ENCODE data around the gene TIGD3. TPM values are rescaled to one million over a fixed set of nuclear protein-coding genes. Genes with fewer than 3 reads are reported as not detected.

TIGD3 gene
- total and polyA plus RNA-seq, 2 of the 13 experiments (the other 11 are each of a cell fraction or from before 2014, with no cell fraction given) = 0.49 to 4.9 TPM

DNA sequence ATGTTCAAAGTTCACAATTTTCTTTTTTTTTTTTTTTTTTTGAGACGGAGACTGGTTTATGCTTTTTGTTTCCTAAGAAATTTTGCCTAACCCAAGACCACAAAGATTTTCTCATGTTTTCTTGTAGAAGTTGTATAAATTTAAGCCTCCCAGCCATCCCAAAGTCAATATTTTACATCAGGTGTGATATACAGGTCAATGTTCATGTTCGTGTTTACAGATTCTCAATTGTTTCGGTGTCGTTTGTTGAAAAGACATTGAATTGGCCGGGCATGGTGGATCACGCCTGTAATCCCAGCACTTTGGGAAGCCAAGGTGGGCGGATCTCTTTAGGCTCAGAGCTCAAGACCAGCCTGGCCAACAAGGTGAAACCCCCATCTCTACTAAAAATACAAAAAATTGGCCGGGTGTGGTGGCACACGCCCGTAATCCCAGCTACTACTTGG lies 47.3 kb downstream of the TIGD3 start (continued):
- TF ChIP-seq, protein P1, sequence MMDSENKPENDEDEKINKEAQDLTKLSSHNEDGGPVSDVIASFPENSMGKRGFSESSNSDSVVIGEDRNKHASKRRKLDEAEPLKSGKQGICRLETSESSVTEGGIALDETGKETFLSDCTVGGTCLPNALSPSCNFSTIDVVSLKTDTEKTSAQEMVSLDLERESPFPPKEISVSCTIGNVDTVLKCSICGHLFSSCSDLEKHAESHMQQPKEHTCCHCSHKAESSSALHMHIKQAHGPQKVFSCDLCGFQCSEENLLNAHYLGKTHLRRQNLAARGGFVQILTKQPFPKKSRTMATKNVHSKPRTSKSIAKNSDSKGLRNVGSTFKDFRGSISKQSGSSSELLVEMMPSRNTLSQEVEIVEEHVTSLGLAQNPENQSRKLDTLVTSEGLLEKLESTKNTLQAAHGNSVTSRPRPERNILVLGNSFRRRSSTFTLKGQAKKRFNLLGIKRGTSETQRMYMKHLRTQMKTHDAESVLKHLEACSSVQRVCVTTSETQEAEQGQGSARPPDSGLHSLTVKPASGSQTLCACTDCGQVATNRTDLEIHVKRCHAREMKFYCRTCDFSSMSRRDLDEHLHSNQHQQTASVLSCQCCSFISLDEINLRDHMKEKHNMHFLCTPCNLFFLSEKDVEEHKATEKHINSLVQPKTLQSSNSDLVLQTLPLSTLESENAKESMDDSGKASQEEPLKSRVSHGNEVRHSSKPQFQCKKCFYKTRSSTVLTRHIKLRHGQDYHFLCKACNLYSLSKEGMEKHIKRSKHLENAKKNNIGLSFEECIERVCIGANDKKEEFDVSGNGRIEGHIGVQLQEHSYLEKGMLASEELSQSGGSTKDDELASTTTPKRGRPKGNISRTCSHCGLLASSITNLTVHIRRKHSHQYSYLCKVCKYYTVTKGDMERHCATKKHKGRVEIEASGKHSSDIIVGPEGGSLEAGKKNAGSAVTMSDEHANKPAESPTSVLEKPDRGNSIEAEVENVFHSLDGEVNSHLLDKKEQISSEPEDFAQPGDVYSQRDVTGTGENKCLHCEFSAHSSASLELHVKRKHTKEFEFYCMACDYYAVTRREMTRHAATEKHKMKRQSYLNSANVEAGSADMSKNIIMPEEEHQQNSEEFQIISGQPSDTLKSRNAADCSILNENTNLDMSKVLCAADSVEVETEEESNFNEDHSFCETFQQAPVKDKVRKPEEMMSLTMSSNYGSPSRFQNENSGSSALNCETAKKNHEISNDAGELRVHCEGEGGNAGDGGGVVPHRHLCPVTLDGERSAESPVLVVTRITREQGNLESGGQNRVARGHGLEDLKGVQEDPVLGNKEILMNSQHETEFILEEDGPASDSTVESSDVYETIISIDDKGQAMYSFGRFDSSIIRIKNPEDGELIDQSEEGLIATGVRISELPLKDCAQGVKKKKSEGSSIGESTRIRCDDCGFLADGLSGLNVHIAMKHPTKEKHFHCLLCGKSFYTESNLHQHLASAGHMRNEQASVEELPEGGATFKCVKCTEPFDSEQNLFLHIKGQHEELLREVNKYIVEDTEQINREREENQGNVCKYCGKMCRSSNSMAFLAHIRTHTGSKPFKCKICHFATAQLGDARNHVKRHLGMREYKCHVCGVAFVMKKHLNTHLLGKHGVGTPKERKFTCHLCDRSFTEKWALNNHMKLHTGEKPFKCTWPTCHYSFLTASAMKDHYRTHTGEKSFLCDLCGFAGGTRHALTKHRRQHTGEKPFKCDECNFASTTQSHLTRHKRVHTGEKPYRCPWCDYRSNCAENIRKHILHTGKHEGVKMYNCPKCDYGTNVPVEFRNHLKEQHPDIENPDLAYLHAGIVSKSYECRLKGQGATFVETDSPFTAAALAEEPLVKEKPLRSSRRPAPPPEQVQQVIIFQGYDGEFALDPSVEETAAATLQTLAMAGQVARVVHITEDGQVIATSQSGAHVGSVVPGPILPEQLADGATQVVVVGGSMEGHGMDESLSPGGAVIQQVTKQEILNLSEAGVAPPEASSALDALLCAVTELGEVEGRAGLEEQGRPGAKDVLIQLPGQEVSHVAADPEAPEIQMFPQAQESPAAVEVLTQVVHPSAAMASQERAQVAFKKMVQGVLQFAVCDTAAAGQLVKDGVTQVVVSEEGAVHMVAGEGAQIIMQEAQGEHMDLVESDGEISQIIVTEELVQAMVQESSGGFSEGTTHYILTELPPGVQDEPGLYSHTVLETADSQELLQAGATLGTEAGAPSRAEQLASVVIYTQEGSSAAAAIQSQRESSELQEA (CRISPR knock-in tag; IDR thresholded peaks at IDR 0.05; ENCODE audit: not compliant biosample characterization) = no peak
- peak; percentile 44 for TF ChIP-seq SAP130 (CRISPR knock-in tag; IDR thresholded peaks at IDR 0.05; ENCODE audit: low read depth)
- peak; percentile 38; the same call in 1 of the 2 replicates for TF ChIP-seq NR2F6 (IDR thresholded peaks at IDR 0.05)
- no peak for TF ChIP-seq NR2F6 (CRISPR knock-in tag; IDR thresholded peaks at IDR 0.05)
- TF ChIP-seq, protein P2, sequence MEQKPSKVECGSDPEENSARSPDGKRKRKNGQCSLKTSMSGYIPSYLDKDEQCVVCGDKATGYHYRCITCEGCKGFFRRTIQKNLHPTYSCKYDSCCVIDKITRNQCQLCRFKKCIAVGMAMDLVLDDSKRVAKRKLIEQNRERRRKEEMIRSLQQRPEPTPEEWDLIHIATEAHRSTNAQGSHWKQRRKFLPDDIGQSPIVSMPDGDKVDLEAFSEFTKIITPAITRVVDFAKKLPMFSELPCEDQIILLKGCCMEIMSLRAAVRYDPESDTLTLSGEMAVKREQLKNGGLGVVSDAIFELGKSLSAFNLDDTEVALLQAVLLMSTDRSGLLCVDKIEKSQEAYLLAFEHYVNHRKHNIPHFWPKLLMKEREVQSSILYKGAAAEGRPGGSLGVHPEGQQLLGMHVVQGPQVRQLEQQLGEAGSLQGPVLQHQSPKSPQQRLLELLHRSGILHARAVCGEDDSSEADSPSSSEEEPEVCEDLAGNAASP (CRISPR knock-in tag; IDR thresholded peaks at IDR 0.05; ENCODE audit: borderline replicate concordance) = no peak
- TF ChIP-seq NCOR1 (IDR thresholded peaks at IDR 0.05; ENCODE audit: borderline replicate concordance, low read length) = peak; percentile 82; the same call in 1 of the 2 replicates
- TF ChIP-seq, protein P3, sequence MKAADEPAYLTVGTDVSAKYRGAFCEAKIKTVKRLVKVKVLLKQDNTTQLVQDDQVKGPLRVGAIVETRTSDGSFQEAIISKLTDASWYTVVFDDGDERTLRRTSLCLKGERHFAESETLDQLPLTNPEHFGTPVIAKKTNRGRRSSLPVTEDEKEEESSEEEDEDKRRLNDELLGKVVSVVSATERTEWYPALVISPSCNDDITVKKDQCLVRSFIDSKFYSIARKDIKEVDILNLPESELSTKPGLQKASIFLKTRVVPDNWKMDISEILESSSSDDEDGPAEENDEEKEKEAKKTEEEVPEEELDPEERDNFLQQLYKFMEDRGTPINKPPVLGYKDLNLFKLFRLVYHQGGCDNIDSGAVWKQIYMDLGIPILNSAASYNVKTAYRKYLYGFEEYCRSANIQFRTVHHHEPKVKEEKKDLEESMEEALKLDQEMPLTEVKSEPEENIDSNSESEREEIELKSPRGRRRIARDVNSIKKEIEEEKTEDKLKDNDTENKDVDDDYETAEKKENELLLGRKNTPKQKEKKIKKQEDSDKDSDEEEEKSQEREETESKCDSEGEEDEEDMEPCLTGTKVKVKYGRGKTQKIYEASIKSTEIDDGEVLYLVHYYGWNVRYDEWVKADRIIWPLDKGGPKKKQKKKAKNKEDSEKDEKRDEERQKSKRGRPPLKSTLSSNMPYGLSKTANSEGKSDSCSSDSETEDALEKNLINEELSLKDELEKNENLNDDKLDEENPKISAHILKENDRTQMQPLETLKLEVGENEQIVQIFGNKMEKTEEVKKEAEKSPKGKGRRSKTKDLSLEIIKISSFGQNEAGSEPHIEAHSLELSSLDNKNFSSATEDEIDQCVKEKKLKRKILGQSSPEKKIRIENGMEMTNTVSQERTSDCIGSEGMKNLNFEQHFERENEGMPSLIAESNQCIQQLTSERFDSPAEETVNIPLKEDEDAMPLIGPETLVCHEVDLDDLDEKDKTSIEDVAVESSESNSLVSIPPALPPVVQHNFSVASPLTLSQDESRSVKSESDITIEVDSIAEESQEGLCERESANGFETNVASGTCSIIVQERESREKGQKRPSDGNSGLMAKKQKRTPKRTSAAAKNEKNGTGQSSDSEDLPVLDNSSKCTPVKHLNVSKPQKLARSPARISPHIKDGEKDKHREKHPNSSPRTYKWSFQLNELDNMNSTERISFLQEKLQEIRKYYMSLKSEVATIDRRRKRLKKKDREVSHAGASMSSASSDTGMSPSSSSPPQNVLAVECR (CRISPR knock-in tag; IDR thresholded peaks at IDR 0.05; ENCODE audit: borderline replicate concordance) = peak; percentile 15; the same call in 1 of the 2 replicates
- TF ChIP-seq HNF4A (CRISPR knock-in tag; IDR thresholded peaks at IDR 0.05) = peak; percentile 56
- TF ChIP-seq, protein P4, sequence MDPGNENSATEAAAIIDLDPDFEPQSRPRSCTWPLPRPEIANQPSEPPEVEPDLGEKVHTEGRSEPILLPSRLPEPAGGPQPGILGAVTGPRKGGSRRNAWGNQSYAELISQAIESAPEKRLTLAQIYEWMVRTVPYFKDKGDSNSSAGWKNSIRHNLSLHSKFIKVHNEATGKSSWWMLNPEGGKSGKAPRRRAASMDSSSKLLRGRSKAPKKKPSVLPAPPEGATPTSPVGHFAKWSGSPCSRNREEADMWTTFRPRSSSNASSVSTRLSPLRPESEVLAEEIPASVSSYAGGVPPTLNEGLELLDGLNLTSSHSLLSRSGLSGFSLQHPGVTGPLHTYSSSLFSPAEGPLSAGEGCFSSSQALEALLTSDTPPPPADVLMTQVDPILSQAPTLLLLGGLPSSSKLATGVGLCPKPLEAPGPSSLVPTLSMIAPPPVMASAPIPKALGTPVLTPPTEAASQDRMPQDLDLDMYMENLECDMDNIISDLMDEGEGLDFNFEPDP (CRISPR knock-in tag; conservative IDR thresholded peaks at IDR 0.05) = no peak
- TF ChIP-seq TBX3 (IDR thresholded peaks at IDR 0.05; ENCODE audit: borderline replicate concordance) = peak; percentile 78; the same call in 1 of the 2 replicates
- no peak for TF ChIP-seq SIX4 (CRISPR knock-in tag; IDR thresholded peaks at IDR 0.05)
